Heart left ventricle (tissue), 13 donors: Measurements from ENCODE around the gene WWC1.

Experiments used
- CTCF ChIP-seq, 12 donors: fragments of 200-600 bp; sonication (generic) in 4 of 12; IDR thresholded peaks; one replicate each; pipeline versions ENCODE4 v1.5.0 to v1.8.0; 2018 to 2022; ENCODE audit warnings: antibody characterized with exemption in 12 of 12, mild to moderate bottlenecking in 5 of 12
- POLR2A ChIP-seq, 2 donors: fragments of 450-650 bp; IDR thresholded peaks; one replicate each; pipeline ENCODE4 v1.6.1; 2017; ENCODE audit warnings: antibody characterized with exemption in 2 of 2, mild to moderate bottlenecking in 2 of 2, moderate library complexity in 2 of 2
- donor health status: ischemic (EF 13 %, LVEDD 7.1; RV severe dilation, severe dysfunction).
- donor health status: DM: no; HTN: yes; CAD: no.
- donor health status: DM: no; HTN: no; CAD: no.
- donor health status: ischemic (EF 25% LVEDD 6.9; RV normal size, moderate dysfunction).
- donor health status: ischemic (EF 25% LVEDD 5.7; RV mildly dilated, moderate dysfunction).
- donor health status: ischemic (EF 35%, LVEDD 5.7; RV mildly dilated, moderate dysfunction).
- donor health status: nonischemic (EF 11% LVEDD 7.7; RV severe dilation, severe dysfunction).
- donor health status: DM: yes; HTN: yes; CAD: no.
- donor health status: PGD.
- donor health status: ischemic (EF 29% LVEDD 5.4; RV normal size, mild dysfunction).
- donor health status: nonischemic (EF 23%, LVEDD 6.1; RV moderate dilation, normal function).

- TF ChIP-seq CTCF (IDR thresholded peaks at IDR 0.05) (no peak), POLR2A (IDR thresholded peaks at IDR 0.05) (no peak)
These were observed 64.7 kb downstream of the WWC1 start for GRCh38 chr5:168356171-168356570.
